NT2/D1 (cell line): ENCODE measurements around the gene FNDC3B.

Source experiments
- DNase-seq: peaks from one replicate; pipeline ENCODE4 v3.0.0-alpha.2; 2011; ENCODE audit warnings: low read depth, low spot score
- H3K27me3 ChIP-seq: 2 replicates; pipeline ENCODE4 v1.6.0; 2011; ENCODE audit warnings: mild to moderate bottlenecking; ENCODE audit not compliant: insufficient read length, insufficient read depth
- H3K36me3 ChIP-seq: 2 replicates; pipeline ENCODE4 v1.6.1; 2011; ENCODE audit warnings: mild to moderate bottlenecking, low read length, mixed read lengths; ENCODE audit not compliant: insufficient read depth, insufficient read length
- H3K4me1 ChIP-seq: 2 replicates; pipeline ENCODE4 v1.5.1; 2011; ENCODE audit not compliant: insufficient read depth, insufficient read length
- H3K4me3 ChIP-seq: 2 replicates; pipeline ENCODE4 v1.5.1; 2011; ENCODE audit warnings: low read depth; ENCODE audit not compliant: insufficient read length
- H3K9ac ChIP-seq: 2 replicates; pipeline ENCODE4 v1.6.0; 2011; ENCODE audit warnings: low read depth; ENCODE audit not compliant: insufficient read length
- H3K9me3 ChIP-seq: 2 replicates; pipeline ENCODE4 v1.5.1; 2011; ENCODE audit warnings: mild to moderate bottlenecking, low read length; ENCODE audit not compliant: insufficient read depth
- SUZ12 ChIP-seq: IDR thresholded peaks from 2 replicates; pipeline ENCODE4 v1.6.1; 2011; ENCODE audit not compliant: insufficient read length, insufficient read depth; ENCODE audit errors: extremely low read depth
- YY1 ChIP-seq: IDR thresholded peaks from 2 replicates; pipeline ENCODE4 v1.6.1; 2011; ENCODE audit not compliant: insufficient read length, insufficient read depth
- ZNF274 ChIP-seq: IDR thresholded peaks from 2 replicates; pipeline ENCODE4 v1.6.1; 2011; ENCODE audit warnings: mild to moderate bottlenecking, low read depth, low read length

The FNDC3B gene

DNA sequence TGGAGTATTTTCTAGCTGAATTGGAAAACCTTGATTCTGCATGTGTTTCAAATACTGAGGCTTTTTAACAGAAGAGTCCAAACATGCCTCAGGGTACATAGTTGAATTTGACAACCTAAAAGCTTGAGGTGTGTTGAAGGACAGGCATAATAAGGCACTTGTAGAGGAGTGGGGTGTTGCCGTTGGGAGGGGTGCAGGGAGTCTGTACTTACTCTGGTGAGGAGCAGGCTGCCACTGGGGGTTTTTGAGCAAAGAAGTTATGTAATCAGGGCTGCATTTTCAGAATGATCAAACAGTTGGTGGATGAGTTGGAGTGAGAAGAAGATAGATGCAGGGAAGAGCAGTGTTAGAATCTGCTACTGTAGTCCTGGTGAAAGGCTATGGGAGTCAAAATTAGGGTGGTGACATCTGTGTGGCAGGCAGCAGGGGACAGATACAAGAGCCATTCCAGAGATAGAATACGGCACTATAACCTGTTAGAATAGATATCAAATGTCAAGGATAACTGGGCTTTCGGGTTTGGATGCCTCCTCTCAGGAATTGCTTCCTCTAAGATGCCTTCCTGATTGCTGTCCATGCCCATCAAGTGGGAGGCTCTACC is 247.3 kb downstream of the FNDC3B start:
- Histone ChIP-seq H3K27me3 (no peaks in the 10 kb centered on the region), H3K9me3 (no peaks in the 10 kb centered on the region), H3K4me1 (no peaks in the 10 kb centered on the region), H3K36me3 (peaks cover 44% of the 10 kb centered on the region), H3K4me3 (no peak overlapping the region), H3K9ac (no peak overlapping the region)
- no peak for TF ChIP-seq ZNF274
- TF ChIP-seq YY1 = no peak
- TF ChIP-seq SUZ12 = no peak
- no peak for DNase-seq

GRCh38 chr3:172287937-172288477 is 248.6 kb downstream of the FNDC3B start:
- H3K9ac ChIP-seq = no peak overlapping the region
- no peak for DNase-seq
- no peaks in the 10 kb centered on the region for H3K4me1 ChIP-seq
- TF ChIP-seq YY1 (no peak), SUZ12 (no peak), ZNF274 (no peak)
- H3K4me3 ChIP-seq = no peak overlapping the region
- peaks cover 42% of the 10 kb centered on the region for H3K36me3 ChIP-seq
- H3K27me3 ChIP-seq = no peaks in the 10 kb centered on the region
- H3K9me3 ChIP-seq = no peaks in the 10 kb centered on the region

DNA sequence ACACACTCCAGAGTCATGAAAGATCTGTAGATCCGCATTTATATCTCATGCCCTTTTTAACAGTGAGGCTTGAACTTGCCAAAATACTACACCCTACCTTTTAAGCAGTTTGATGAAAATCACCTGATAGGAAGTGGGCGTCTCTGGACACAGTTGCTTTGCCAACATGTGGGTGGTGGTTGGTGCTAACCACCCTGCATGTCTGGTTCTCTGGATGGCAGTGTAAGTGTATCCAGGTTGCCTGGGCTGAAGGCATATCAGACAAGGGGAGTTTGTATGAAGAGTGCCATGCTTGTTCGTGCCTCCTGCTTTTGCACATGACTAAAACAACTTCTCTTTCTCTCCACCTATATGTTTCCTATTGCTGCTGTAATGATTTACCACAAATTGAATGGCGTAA is 249.3 kb downstream of the FNDC3B start:
- Histone ChIP-seq H3K9ac (no peak overlapping the region), H3K4me1 (no peaks in the 10 kb centered on the region), H3K36me3 (peaks cover 48% of the 10 kb centered on the region), H3K9me3 (no peaks in the 10 kb centered on the region), H3K27me3 (no peaks in the 10 kb centered on the region), H3K4me3 (no peak overlapping the region)
- no peak for DNase-seq
- TF ChIP-seq SUZ12 (no peak), YY1 (no peak), ZNF274 (no peak)

DNA sequence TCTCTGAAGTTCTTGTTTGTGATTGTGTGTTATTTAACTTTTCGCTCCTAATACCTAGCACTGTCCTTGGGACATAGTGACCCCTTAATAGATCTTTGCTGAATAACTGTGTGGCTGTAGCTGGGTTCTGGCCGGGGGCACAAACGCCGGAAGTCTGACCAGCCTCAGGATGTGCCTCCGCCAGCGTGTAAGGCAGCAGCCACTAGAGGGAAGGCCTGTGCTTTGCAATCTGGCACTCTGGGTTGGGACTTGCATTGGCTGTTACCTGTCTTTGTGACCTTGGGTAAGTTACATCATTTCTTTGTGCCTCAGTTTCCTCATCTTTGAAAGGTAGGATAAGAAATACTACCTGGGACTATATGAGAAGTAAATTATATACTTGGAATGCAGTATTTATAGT is 250.2 kb downstream of the FNDC3B start:
- Histone ChIP-seq H3K4me3 (no peak overlapping the region), H3K9ac (no peak overlapping the region), H3K4me1 (no peaks in the 10 kb centered on the region), H3K36me3 (peaks cover 55% of the 10 kb centered on the region), H3K9me3 (peaks cover 7% of the 10 kb centered on the region; the same call in 1 of the 2 replicates), H3K27me3 (no peaks in the 10 kb centered on the region)
- no peak for TF ChIP-seq YY1
- no peak for TF ChIP-seq ZNF274
- DNase-seq = no peak

GRCh38 chr3:172290457-172290856 is 251.1 kb downstream of the FNDC3B start:
- DNase-seq = no peak
- TF ChIP-seq ZNF274 = no peak
- TF ChIP-seq SUZ12 = no peak
- no peak for TF ChIP-seq YY1
- no peak overlapping the region for H3K4me3 ChIP-seq
- peaks cover 7% of the 10 kb centered on the region; the same call in 1 of the 2 replicates for H3K9me3 ChIP-seq
- no peaks in the 10 kb centered on the region for H3K27me3 ChIP-seq
- H3K4me1 ChIP-seq = no peaks in the 10 kb centered on the region
- peaks cover 63% of the 10 kb centered on the region for H3K36me3 ChIP-seq
- no peak overlapping the region for H3K9ac ChIP-seq

GRCh38 chr3:172291650-172292049 is 252.3 kb downstream of the FNDC3B start:
- Histone ChIP-seq H3K9me3 (peaks cover 7% of the 10 kb centered on the region; the same call in 1 of the 2 replicates), H3K9ac (no peak overlapping the region), H3K27me3 (no peaks in the 10 kb centered on the region), H3K4me3 (no peak overlapping the region), H3K36me3 (peaks cover 72% of the 10 kb centered on the region), H3K4me1 (no peaks in the 10 kb centered on the region)
- TF ChIP-seq YY1 = no peak
- DNase-seq = no peak

GRCh38 chr3:172292422-172292821 is 253.0 kb downstream of the FNDC3B start:
- Histone ChIP-seq H3K36me3 (peaks cover 68% of the 10 kb centered on the region), H3K27me3 (no peaks in the 10 kb centered on the region), H3K4me1 (no peaks in the 10 kb centered on the region), H3K9ac (no peak overlapping the region), H3K4me3 (no peak overlapping the region), H3K9me3 (peaks cover 7% of the 10 kb centered on the region; the same call in 1 of the 2 replicates)
- no peak for DNase-seq
- TF ChIP-seq ZNF274 (no peak), YY1 (no peak), SUZ12 (no peak)
